CD4-positive, alpha-beta T cell treated with Interleukin-15 for 4 hours (primary cell): ENCODE measurements around the gene ANO6.
"Not testable (repeated sequence)": the region's sequence is repeated elsewhere in the genome, so short reads cannot be mapped to it uniquely, and the experiment has no call there.

Experiments
- DNase-seq: peaks from one replicate; pipeline ENCODE4 v3.0.0-alpha.2; 2020; ENCODE audit warnings: low spot score

ANO6 gene

DNA sequence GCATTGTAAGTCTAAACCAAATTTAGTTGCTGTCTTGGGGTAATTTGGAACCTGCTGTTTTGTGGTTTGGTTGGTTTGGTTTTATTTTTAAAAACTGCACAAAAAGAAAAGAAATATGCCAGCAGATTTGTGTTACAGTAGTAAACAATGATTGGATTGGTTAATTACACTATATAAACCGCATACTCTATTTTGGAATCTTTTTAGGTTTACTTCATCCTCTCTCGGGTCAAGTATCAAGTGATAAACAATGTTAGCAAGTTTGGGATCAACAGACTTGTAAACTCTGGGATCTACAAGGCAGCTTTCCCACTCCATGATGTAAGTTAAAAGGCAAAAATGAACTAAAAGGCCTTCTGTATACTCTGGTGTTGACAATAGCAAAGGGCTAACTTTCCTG, 132.4 kb downstream of the ANO6 start:
- no peak for DNase-seq

DNA sequence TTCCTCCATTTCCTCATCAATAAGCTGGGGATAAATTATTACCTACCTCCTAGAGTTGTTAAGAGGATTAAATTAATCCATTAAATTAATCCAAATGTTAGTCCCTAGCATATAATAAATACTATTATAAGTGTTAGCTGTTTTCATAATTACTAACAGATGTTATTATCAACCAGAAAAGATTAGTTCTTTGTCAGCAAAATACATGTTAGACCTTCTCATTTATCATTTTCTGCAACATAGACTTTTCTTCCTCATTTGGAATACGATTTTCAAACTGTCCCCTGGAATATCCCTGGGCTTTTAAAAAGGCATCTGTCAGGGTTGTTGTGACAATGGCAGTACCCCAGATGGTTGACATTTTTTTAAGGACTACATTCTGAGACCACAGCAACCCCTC, 133.1 kb downstream of the ANO6 start:
- no peak for DNase-seq

DNA sequence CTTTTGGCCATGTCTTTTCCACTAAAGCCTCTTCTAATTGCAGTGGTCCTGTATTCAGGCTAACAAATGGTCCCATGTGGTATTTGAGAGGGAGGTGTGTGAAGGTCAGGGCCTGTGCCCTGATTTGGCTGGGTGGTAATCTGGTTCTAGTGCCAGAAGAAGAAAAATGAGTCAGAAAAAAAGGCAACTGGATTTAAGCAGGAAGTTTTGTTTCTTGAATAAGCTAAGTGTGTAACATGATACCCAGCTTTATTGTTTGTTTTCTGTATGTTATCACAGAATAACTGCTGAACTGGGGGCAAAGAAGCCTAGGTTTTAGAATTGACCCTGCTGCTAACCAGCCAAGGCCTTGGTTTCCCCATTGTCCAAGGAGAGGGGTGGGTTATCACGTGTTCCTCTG, 134.0 kb downstream of the ANO6 start:
- DNase-seq: no peak

DNA sequence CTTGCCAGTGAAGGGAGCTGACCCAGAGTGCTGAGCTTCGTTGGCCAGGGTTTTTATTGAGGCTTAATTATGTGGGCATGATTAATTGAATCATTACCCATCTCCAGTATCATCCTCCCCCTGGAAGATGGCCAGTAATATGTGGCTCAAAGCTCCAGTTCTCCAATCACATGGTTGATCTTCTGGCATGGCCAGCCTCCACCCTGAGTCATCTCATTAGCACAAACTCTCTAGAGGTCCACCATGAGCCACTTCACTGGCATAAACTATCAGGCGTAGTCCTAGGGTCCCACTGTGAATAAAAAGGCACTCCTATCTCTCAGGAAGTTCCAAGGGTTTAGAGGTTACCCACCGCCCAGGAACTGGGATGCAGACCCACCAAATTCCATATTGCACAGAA, 135.0 kb downstream of the ANO6 start:
- no peak for DNase-seq

DNA sequence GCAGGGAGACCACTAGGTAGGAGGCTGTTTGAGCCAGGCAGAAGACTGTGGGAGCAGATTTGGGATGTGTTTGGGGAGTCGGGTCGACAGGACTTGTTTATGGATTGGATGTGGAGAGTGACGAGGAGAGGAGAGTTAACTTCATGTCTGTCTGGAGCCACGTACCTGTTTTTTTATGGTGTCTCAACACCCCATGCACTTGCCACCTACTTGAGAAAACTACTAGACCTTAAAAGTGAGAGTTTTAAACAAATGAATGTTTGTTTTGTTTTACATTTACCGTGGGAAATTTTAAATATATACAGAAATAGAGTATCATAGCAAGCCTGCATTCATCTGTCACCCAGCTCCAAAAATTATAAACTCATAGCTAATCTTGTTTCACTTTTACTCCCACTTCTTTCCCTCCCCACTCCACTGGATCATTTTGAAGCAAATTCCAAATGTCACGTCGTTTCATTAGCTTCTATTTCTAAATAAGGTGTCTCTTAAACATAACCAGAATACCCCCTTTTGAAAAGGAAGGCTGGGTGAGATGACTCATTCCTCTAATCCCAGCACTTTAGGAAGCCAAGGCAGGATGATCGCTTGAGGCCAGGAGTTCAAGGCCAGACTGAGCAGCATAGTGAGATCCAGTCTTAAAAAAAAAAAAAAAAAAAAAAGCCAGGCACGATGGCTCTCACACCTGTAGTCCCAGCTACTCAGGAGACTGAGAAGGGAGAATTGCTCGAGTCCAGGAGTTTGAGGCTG, 136.2 kb downstream of the ANO6 start:
- DNase-seq: no peak

DNA sequence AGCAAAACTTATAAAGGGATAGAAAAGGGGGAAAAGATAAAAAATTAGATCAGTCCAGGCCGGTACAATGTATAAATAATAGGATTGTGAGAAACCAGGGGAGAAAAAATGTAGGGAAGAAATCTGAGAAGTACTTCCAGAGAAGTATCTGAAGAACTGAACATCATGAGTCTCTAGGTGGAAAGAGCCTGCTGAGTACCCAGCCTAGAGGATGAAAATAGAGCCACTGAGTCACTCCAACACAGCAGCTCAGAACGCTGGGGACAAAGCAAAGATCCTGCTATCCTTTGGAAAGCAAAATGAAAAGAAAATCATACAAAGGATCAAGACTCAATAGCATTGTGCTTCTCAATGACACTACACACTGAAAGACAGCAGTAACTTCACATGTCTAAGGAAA, 138.0 kb downstream of the ANO6 start:
- DNase-seq: no peak

DNA sequence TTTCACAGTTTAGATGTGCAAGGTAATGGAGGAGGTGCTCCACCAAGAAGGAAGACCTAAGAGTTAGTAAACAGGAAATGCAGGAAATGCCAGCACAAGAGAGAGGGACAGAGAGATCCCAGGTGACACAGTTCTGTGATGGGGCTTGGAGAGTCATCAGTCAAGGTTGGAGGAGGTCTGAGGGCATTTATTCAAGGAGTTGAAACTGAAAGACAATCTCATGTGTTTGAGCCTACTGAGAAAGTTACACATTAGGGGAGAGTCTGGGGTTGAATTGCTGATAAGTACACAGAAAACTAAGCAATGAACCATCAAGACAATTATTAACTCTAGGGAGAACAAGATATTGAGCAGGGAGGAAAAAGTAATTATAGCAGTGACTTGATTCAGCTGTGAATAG, 138.5 kb downstream of the ANO6 start:
- no peak for DNase-seq

DNA sequence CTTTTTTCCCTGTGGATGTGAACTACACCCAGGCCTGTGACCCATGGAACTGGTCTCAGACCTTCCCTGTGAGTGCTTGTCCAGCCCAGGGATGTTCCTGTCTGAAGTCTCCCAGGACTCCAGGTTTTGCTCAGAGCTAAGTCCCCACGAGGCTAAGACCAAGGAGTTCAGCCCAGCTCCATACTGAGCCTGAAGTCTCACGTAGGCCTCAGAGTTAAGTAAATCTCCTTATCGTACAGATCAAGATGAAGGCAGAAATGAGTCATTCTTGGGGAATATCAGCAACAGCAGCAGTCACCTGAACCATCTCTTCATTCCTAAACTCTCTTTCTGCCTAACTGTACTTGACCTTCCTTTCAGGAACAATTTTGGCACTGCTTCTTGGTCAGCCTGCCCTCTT, 139.8 kb downstream of the ANO6 start:
- DNase-seq: no peak

DNA sequence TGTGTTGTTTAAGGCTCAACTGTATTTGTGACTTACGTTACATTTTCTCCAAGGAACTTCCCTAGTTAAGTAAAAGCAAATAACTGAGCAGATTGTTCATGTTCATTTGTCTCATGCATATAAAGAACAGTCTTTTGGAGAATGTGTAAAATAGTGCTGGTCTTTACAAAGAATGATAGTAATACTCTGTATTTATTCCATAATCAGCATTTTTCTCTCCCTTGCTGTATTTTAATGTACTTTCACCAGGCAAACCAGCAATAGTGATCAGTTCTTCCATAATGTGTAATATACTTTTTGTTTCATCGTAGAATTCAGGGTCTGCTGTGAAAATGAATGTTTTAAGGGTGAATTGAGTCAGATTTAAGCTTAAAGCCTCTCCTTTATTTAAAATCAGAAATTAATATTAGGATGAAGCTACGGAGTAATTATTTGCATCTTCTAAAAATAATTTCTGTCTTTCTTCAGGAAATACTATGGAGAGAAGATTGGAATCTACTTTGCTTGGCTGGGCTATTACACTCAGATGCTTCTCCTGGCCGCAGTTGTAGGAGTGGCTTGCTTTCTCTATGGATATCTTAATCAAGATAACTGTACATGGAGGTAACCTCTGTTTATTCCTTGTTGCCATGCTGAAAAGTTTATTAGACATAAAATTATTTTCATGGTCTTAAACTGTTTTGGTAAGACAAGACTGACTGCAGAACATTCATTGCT, 141.1 kb downstream of the ANO6 start:
- no peak for DNase-seq

DNA sequence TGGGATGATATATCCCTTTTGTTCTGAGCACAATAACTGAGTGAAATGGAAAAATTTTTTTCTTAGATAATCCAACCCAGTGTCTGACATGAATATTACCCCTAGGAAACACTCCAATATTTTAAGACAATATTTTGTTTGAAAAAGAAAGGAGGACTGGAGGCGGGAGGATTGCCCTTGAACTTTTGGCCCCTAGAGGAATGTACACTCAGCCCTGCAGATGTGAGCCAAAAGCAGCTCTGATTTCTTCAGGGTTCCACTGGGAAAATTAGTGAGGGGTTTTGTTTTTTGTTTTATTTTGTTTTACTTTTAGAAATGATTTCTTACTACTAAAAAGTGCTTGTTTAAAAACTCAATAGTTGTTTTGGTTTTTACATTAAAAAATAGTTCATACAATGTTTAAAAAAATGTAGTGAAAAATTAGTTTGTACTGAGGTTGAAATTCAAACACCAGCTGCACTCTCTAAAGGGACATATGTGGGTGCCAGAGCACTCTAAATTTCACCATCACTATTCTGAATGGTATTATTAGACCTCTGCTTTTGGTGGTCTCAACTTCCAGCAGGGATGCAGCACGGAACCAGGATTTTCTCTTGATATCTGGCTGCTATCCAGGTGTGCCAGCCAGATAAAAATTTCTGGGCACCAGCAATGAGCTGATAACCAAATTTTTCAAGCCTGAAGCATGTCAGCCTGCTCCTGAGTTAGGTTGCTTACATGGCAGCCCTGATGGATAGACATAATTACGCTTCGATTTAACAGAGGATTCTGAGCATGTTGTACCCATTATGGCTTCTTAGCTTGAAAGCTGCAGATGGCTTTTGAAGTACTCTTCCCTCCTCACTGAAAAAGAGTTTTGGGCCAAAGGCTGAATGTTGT, 141.9 kb downstream of the ANO6 start:
- DNase-seq: no peak

DNA sequence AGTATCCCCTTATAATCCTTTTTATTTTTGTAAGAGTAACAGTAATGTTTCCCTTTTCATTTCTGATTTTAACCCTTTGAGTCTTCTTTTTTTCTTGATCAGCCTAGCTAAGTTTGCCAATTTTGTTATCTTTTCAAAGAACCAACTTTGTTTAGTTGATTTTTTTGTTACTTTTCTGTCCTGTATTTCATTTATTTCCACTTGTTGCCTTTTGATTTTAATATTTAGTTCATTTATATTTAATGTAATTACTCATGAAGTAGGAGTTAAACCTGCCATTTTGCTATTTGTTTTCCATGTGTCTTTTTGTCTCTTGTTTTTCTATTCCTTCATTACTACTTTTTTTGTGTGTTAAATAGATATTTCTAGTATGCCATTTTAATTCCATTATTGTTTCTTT, 146.4 kb downstream of the ANO6 start:
- DNase-seq: no peak

DNA sequence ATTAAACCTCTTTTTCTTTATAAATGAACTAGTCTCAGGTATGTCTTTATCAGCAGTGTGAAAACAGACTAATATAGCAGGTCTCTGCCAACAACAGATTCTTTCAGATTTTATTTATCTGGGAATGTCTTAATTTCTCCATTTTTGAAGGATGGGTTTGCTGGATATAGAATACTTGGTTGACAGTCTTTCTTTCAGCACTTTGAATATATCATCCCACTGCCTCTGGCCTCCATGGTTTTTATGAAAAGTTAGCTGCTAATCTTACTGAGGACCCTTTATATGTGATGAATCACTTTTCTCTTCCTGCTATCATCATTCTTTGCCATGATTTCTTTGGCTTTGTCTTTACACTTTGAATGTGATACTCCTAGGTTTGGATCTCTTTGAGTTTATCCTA, 148.0 kb downstream of the ANO6 start:
- no peak for DNase-seq

DNA sequence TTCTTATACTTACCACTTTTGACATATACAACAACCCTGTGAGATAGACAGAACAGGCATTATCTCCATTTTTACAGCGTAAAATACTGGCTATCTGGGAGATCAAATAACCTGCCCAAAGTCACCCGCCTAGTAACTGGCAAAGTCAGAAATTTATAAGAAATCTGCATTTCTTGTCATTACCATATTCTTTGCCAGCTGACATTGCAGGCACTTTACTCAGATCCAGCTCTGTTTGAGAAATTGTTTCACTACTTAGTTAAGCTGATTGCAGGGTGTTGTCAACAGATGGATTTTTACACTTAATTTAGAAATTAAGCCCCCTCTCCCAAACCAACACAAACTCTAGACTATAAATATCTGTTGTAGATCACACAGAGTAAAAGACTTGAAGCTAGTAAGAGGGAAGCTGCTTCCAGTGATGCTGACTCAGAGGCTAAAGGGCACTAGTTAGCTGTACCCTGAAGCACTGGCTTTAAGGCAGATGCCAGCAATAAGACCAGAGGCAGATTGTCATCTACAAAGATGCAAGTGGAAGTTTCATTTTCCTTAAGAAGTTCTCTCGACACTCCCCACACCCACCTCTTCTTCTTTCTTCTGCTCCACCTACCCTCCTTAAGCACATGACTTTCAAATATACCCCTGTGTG, 153.1 kb downstream of the ANO6 start:
- DNase-seq: no peak

DNA sequence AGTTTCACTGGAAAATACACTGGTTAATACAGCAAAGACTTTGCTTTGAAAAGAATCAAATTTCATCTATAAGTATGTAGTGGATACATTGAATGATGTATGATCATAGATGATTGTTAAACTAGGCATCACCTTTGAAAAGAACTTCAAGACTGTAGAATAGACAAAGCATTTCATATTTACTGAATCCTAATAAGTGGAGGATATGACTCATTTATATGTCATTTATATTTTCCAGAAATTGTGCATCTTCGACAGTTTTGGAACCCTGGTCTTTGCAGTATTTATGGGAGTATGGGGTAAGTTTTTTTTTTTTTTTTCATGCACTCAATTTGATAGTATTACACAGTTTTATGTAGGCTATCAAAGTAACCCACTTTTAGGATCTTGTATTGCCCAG, 161.9 kb downstream of the ANO6 start:
- DNase-seq: no peak

DNA sequence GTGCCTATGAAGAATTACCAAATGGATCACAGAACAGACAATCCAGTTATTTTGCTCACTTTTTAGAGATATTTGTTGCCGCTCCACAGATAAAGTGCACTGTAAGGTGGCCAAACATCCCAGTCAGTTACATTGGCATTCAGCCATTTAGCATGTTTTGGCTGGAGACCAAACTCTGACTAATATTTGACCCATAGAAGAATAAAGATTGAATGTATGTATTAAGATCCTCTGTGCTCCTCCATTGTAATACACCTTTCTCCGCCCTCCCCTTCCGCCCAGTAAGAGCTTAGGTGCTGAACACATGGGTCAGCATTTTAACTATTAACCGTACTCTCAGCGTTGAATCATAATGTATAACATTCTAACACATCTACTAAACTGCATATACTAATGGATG, 163.4 kb downstream of the ANO6 start:
- DNase-seq: no peak

DNA sequence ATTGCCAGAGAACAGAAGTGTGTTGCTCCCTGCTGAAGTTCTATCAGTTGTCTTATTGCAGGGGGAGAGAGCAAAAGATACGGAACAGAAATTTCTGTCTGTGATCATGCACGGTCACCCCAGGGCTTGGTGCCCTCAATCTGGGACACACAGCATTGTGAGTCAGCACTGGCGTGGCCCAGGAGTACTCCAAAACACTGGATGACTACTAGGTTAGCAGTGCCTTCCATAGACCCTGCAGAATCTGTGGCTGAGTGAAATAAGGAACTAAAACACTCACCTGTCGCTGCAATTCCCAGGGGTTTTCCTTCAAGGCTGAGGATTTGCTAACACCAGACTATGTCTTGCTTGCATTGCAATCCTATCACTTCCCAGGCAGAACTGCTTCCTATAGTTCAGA, 165.5 kb downstream of the ANO6 start:
- no peak for DNase-seq

DNA sequence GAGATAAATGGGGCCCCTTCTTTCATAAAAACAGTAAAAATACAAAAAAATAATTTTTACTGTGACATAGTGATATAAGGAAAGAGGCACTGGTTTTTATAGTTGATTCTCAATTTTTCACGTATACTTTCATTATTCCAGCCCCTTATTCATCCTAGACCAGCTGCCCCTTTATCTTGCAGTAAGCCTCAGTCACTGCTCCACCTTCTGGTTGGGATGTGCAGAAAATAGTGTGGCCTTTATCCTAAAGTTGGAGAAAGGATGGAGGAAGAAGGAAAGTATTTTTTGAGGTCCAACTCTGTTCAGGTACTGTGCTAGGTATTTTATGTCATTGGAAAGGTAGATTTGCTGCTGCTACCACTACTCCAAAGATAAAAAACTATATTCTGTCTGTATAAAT, 172.7 kb downstream of the ANO6 start:
- no peak for DNase-seq

DNA sequence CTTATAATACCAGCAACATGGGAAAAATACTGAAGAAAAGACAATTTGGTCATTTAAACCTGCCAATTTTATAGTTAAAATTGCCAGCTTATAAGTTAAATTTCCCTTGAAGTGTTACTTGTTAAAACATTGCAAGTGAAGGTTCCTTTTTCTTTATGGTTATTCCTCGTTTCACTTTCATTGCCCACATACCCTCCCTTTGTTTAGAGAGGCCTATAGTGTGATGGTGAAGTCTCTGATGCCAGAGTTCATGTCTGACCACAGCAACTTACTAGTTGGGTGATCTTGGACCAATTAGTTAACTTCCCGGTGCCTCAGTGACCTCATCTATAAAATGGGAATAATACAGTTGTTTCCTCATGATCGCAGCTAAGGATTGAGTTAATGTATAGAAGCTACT, 173.5 kb downstream of the ANO6 start:
- DNase-seq: no peak

DNA sequence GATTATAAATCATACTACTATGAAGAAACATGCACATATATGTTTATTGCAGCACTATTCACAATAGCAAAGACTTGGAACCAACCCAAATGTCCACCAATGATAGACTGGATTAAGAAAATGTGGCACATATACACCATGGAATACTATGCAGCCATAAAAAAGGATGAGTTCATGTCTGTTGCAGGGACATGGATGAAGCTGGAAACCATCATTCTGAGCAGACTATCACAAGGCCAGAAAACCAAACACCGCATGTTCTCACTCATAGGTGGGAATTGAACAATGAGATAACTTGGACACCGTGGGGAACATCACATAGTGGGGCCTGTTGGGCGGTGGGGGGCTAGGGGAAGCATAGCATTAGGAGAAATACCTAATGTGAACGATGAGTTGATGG, 181.6 kb downstream of the ANO6 start:
- not testable (repeated sequence) for DNase-seq

DNA sequence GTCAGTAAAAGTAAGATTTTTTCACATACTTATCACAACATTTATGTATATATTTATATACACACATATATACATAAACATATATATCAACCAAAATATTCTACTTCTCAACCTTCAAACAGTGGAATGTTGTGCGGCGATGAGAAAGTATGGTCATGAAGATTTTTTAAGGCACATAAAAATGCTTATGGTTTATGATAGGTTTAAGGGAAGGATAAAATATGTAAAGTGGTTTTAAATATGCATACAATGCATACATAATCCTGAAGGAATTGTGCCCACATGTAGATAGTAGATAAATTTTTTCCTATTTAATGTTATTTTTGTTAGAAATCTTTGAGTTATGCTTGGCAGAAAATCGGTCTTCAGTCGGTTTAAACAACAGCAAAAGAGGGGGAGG, 182.7 kb downstream of the ANO6 start:
- DNase-seq: no peak

DNA sequence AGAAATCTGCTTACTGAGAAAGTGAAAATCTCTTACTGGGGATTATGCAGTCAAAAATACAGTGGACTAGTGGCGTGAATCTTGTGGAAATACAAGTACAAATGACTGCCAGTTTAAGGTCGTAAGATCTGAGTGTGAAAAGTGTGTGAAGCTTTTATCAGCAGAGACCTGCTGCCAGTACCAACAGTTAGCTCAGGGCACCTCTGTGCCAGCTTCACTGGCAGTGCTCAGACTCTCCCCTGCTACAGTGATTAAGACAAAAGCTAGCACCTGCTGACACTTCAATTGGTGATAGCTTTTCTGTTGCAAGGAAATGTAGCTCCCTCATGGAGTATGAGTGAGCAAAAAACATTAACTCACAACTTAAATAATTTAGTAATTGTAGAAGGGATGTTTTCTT, 185.1 kb downstream of the ANO6 start:
- DNase-seq: no peak

DNA sequence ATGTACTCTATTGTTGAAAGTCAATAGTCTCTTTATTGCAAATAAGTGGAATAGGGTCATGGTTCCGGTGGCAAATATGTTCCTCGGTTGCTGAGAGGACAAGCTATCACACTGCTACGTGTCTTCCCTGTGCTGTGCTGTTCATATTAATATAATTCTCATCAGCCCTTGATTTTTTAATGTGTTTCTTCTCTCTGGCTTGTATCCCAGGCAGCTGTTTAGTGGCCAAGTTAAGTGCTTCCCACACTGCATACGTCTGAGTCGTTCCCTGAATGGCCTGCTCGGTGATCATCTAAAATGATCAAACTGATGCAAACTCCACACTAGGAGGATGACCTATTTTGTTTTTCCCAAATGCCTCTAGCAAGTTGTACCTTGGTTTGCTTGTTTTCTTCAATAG, 186.4 kb downstream of the ANO6 start:
- no peak for DNase-seq
